SW480 (cell line): ENCODE measurements around the gene TMEM109.

ENCODE experiments used
- DNase-seq: peaks from one replicate; pipeline ENCODE4 v3.0.0-alpha.2; 2016; ENCODE audit warnings: low spot score

Gene TMEM109

GRCh38 chr11:60942219-60942618, 28.3 kb downstream of the TMEM109 start:
- no peak for DNase-seq

- DNase-seq: no peak
These were observed 29.1 kb downstream of the TMEM109 start for GRCh38 chr11:60942970-60943565.

GRCh38 chr11:60944490-60945294, 30.7 kb downstream of the TMEM109 start:
- no peak for DNase-seq

GRCh38 chr11:60945295-60945667, 31.3 kb downstream of the TMEM109 start:
- no peak for DNase-seq

GRCh38 chr11:60946601-60947264, 32.8 kb downstream of the TMEM109 start:
- no peak for DNase-seq

GRCh38 chr11:60947700-60948099, 33.7 kb downstream of the TMEM109 start:
- no peak for DNase-seq

- no peak for DNase-seq
These were observed 34.3 kb downstream of the TMEM109 start for GRCh38 chr11:60948250-60948649.

- DNase-seq: no peak
These were observed 36.1 kb downstream of the TMEM109 start for GRCh38 chr11:60950024-60950423.

- DNase-seq: no peak
These were observed 37.1 kb downstream of the TMEM109 start for GRCh38 chr11:60950933-60951605.

GRCh38 chr11:60951606-60951903, 37.6 kb downstream of the TMEM109 start:
- no peak for DNase-seq

GRCh38 chr11:60951904-60952741, 38.2 kb downstream of the TMEM109 start, which contains the start of gene SLC15A3:
TSS of gene SLC15A3 (minus strand) at chr11:60952176. CDS start at chr11:60951551, 625 bp downstream.
- no peak for DNase-seq

GRCh38 chr11:60952742-60953170, 38.8 kb downstream of the TMEM109 start:
- DNase-seq: no peak

GRCh38 chr11:60953781-60954180, 39.8 kb downstream of the TMEM109 start:
- DNase-seq: no peak

GRCh38 chr11:60954421-60954820, 40.5 kb downstream of the TMEM109 start:
- no peak for DNase-seq

- DNase-seq: no peak
These were observed 41.6 kb downstream of the TMEM109 start for GRCh38 chr11:60955571-60955970.

- no peak for DNase-seq
These were observed 43.2 kb downstream of the TMEM109 start for GRCh38 chr11:60957188-60957587.

GRCh38 chr11:60959431-60959830, 45.5 kb downstream of the TMEM109 start:
- DNase-seq: no peak

GRCh38 chr11:60960405-60960804, 46.4 kb downstream of the TMEM109 start:
- DNase-seq: no peak

- no peak for DNase-seq
These were observed 50.8 kb downstream of the TMEM109 start for GRCh38 chr11:60964801-60965200.

- DNase-seq: no peak
These were observed 52.9 kb downstream of the TMEM109 start for GRCh38 chr11:60966890-60967289.

GRCh38 chr11:60968223-60968622, 54.3 kb downstream of the TMEM109 start:
- no peak for DNase-seq

GRCh38 chr11:60970369-60970774, 56.4 kb downstream of the TMEM109 start:
- DNase-seq: peak; percentile 48
